ENCODE measurements around the gene FRAT2.

The FRAT2 gene

DNA sequence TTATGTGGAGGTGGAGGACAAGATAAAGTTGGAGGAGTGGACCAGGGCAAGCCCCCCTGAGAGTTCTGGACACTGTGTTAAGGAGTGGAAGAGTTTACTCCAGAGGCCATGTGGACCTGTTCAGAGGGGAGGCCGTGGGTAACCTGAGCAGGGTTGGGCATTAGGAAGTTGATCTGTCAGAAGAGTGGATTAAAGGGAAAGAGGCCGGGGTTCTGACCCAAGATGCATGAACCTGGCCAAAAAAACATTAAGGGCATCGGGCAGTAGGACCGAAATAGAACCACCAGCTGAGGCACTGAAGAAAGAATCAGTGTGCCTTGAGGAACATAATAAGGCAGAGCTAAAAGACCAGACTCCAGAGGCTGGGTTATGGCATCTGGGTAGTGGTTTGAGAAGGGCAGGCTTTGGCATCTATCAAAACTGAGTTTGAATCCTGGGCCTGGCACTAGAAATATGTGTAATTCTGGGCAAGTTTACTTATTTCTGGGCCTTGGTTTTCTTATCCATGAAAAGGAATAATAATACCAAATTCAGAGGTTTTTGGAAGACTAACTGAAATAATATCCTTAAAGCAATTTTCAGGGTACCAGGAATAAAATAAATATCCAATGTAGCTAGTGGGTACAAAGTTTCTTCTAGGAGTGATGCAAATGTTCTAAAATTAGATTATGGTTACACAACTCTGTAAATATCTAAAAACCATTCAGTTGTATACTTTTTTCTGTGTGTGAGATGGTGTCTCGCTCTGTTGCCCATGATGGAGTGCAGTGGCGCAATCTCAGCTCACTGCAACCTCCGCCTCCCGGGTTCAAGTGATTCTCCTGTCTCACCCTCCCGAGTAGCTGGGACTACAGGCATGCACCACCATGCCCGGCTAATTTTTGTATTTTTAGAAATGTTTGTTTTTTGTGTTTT lies 26.4 kb downstream of the FRAT2 start:
- TF ChIP-seq, protein P1, sequence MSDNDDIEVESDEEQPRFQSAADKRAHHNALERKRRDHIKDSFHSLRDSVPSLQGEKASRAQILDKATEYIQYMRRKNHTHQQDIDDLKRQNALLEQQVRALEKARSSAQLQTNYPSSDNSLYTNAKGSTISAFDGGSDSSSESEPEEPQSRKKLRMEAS (IDR thresholded peaks at IDR 0.05) = no peak
- TF ChIP-seq EGR1 (IDR thresholded peaks at IDR 0.05) (no peak), TCF12 (IDR thresholded peaks at IDR 0.05; ENCODE audit: low read depth) (no peak), TAF1 (IDR thresholded peaks at IDR 0.05; ENCODE audit: low read depth) (no peak)
- TF ChIP-seq, protein P2, sequence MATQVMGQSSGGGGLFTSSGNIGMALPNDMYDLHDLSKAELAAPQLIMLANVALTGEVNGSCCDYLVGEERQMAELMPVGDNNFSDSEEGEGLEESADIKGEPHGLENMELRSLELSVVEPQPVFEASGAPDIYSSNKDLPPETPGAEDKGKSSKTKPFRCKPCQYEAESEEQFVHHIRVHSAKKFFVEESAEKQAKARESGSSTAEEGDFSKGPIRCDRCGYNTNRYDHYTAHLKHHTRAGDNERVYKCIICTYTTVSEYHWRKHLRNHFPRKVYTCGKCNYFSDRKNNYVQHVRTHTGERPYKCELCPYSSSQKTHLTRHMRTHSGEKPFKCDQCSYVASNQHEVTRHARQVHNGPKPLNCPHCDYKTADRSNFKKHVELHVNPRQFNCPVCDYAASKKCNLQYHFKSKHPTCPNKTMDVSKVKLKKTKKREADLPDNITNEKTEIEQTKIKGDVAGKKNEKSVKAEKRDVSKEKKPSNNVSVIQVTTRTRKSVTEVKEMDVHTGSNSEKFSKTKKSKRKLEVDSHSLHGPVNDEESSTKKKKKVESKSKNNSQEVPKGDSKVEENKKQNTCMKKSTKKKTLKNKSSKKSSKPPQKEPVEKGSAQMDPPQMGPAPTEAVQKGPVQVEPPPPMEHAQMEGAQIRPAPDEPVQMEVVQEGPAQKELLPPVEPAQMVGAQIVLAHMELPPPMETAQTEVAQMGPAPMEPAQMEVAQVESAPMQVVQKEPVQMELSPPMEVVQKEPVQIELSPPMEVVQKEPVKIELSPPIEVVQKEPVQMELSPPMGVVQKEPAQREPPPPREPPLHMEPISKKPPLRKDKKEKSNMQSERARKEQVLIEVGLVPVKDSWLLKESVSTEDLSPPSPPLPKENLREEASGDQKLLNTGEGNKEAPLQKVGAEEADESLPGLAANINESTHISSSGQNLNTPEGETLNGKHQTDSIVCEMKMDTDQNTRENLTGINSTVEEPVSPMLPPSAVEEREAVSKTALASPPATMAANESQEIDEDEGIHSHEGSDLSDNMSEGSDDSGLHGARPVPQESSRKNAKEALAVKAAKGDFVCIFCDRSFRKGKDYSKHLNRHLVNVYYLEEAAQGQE (IDR thresholded peaks at IDR 0.05; ENCODE audit: low read depth) = no peak

DNA sequence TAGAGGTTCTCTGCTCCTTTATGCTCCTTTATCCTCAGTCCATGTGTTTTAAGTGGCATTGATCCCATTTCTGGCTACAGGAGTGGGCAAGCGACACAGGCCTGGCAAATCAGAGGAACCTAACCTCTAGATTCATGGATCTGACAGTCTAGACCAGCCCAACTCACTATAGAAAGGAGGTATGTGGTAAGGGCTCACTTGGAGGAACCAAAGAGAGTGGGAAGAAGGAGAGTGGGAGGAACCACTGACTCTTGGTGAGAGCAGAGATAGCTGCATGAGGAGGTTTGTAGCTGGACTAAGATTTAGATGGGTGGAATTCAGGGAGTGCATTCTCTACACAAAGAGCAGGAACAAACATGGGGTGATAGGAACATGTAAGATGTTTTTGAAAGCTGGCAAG lies 27.1 kb downstream of the FRAT2 start:
- TF ChIP-seq NFIC (IDR thresholded peaks at IDR 0.05) (no peak), YY1 (IDR thresholded peaks at IDR 0.05; ENCODE audit: low read depth) (no peak), CREB1 (IDR thresholded peaks at IDR 0.05; ENCODE audit: low read depth) (no peak), EGR1 (IDR thresholded peaks at IDR 0.05) (no peak), TEAD4 (IDR thresholded peaks at IDR 0.05) (no peak)
- TF ChIP-seq, protein P2 (IDR thresholded peaks at IDR 0.05; ENCODE audit: low read depth) = no peak
- TF ChIP-seq, protein P1 (IDR thresholded peaks at IDR 0.05) = no peak

GRCh38 chr10:97302088-97302791 lies 32.3 kb downstream of the FRAT2 start:
- TF ChIP-seq RAD21 (IDR thresholded peaks at IDR 0.05; ENCODE audit: low read depth) (no peak), CEBPB (IDR thresholded peaks at IDR 0.05) (no peak), FOXM1 (IDR thresholded peaks at IDR 0.05; ENCODE audit: borderline replicate concordance, low read depth) (no peak), ZBTB7A (IDR thresholded peaks at IDR 0.05; ENCODE audit: low read depth) (no peak), NFIC (IDR thresholded peaks at IDR 0.05) (no peak), EGR1 (IDR thresholded peaks at IDR 0.05) (no peak), EP300 (IDR thresholded peaks at IDR 0.05; ENCODE audit: borderline replicate concordance) (no peak), TAF1 (IDR thresholded peaks at IDR 0.05; ENCODE audit: low read depth) (no peak), TEAD4 (IDR thresholded peaks at IDR 0.05) (no peak)
- TF ChIP-seq, protein P2 (IDR thresholded peaks at IDR 0.05; ENCODE audit: low read depth) = no peak
- TF ChIP-seq, protein P1 (IDR thresholded peaks at IDR 0.05) = no peak

DNA sequence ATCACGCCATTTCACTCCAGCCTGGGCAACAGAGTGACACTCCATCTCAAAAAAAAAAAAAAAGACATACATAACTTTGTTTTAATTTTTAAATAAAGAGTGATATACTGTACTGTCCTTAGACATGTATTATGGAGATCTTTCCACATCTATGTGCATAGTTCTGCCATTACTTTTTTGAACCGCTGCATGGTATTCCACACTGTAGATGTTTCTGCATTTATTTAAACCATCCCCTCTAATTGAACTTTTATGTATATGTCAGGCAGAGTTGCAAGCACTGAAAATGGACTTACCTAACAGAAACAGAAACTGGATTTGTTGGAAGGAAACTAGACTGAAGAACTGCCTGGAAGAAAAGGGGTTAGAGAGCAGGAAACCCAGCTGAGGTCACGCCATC lies 33.5 kb downstream of the FRAT2 start:
- TF ChIP-seq RAD21 (IDR thresholded peaks at IDR 0.05; ENCODE audit: low read depth) (no peak), EP300 (IDR thresholded peaks at IDR 0.05; ENCODE audit: borderline replicate concordance) (no peak), ZBTB7A (IDR thresholded peaks at IDR 0.05; ENCODE audit: low read depth) (no peak), NFIC (IDR thresholded peaks at IDR 0.05) (no peak), FOXM1 (IDR thresholded peaks at IDR 0.05; ENCODE audit: borderline replicate concordance, low read depth) (no peak), CEBPB (IDR thresholded peaks at IDR 0.05) (no peak)
- TF ChIP-seq, protein P1 (IDR thresholded peaks at IDR 0.05) = no peak
- TF ChIP-seq, protein P2 (IDR thresholded peaks at IDR 0.05; ENCODE audit: low read depth) = no peak
